Amniotic stem cell (primary cell): ENCODE measurements around the gene BCL11B.

Experiments
- DNase-seq: peaks from one replicate; lab custom pipeline; 2025; lab: John Stamatoyannopoulos, UW

BCL11B gene

DNA sequence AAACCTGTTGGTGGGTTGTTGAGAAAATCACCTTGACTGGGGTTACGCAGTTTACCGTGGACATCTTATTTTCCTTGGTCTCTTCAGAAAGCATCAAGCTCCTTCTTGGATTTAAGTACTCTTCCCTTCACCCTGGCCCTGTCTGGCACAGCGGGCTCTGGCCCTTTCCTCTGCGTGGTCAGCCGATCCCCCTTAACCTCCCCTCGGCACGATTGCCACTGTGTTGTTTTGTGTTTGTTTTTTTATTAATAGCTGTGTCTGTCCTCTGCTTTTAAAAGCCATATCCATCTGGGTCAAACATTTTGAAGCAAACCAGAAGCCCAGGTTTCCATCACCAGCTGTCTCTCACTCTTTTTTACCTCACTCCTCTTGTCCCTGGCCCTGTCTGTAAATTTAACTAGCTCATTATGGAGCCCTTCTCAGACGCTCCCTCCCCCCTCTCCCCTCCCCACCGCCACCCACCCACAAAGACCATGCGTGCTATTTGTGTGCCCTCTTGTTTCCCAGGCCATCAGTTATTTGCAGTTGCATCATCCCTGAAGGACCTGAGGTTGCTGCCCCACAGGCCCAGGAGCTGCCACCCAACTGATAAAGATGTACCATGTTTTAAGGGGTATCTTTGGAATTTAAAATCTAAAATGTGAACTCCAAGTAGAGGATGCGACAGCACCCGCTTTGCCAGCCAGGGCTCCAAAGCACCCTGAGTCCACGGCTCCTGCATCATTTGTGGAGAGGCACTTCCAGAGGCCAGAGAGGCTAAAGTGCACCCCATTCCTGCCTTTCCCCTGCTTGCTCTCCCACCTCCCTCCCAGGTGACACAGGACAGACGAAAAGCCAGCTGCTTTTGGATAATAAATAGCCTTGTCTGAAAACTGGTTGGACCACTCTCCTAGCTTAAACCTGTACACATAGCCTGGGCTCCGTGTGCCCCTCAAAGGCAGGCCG, 3.9 kb downstream of the BCL11B start:
- no peak for DNase-seq

DNA sequence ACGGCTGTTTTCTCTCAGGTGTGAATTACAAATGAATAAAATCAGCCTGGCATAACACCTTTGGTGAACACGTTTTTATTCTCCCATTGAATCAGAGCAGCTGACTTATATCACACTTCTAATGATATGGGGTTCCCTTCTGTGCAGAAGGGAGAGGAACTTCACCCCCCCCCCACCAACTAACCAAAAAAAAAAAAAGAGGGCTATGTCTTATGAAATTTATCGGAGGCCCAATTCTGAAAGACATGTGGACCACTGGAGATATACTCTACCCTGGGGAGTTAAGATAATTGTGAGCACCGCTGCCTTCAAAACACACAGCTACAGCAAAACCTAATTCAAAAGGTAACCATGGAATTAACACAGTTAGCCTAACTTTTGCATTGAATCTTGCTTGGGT, 4.6 kb downstream of the BCL11B start:
- no peak for DNase-seq

DNA sequence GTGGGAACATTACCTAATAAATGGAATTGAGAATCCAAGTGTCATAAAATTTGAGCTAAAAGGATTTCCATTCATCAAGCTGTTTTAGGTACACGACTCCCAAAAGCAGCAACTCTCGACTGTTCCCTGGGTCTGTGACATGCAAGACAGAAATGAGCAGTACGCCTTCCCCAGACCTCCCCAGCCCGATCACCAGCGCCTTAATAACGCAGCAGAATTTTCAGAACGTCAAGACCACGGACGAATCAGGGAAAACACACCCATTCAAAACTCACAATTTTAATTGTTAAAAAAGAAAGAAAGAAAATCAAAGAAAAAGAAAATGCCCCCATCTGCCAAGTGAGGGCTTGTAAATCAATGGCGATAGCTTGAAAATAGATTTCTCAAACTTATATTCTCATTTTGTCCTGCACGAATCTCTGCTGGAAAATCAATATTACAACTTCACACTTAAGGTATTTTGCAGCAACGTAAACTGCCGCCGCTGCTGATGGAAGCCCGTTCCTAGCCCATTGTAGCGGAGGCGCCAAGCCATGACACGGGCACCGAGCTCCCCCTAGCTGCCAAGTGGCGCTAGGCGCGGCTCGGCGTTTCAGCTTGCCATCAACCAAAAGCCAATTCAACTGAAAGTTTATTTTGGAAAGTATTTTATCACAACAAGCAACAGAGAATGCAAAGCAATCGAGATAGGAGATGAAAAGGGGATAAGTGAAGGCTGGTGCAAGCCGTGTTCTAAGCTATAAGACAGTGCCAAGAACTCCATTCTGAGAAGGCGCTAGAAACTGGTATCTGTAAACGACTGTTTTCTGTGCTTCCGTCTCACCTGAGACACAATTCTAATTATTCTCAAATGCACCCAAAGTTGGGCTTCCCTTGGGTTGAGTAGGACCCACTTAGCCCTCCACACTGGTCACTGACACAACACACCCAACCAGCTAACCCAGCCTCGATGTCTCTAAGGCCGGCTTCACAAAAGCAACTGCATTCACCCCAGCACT, 5.5 kb downstream of the BCL11B start:
- DNase-seq: peak; percentile 53

DNA sequence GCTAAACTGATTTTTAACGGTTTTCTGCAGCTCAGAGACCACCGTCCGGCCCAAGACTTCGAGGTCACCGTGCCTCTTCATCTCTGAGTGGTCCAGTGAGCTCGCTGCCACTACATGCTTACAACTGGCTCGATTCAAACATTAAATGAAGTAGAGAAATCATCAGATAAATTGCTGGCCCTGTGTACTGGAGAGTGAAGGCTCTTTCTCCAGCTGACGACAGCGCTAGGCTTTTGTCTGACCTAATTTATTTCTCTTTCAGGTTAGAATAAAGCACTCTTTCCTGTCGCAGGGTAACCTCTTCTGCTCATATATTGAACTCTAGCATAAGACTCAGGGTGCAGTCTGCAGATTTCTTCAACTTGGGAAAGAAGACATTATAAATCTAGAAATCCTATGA, 6.4 kb downstream of the BCL11B start:
- no peak for DNase-seq

DNA sequence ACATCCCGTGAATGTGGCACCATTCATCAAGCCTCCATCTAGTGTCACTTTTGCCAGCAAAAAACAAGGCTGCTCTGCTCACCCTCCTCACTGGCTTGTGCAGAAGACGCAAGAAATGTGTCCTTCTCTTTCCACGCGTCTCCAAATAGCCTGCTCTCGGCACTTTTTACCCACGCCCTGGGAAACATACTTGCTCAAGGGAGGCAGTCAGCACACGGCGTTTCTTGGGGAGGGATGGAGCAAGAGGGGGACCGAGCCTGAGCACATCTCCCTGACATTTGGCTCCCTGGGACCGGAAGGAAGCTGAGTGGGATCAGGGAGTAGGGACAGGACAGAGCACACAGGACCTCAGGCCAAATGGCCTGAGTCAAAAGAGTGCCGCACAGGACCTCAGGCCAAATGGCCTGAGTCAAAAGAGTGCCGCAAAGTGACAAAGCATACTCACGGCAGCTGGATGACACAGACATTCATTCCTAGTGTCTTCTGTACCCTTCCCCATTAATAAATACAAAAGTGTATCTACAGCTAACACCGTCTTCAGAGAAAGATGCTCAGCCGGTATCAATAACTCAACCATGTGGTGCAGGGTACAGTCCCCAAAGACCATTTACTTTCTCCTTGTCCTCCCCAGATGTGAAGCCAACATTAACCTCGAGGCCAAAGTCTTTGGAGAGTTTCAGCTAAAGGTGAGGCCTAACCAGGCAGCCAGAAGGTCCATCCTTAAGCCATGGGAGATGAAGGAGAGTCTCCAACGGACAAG, 7.1 kb downstream of the BCL11B start:
- DNase-seq: no peak

DNA sequence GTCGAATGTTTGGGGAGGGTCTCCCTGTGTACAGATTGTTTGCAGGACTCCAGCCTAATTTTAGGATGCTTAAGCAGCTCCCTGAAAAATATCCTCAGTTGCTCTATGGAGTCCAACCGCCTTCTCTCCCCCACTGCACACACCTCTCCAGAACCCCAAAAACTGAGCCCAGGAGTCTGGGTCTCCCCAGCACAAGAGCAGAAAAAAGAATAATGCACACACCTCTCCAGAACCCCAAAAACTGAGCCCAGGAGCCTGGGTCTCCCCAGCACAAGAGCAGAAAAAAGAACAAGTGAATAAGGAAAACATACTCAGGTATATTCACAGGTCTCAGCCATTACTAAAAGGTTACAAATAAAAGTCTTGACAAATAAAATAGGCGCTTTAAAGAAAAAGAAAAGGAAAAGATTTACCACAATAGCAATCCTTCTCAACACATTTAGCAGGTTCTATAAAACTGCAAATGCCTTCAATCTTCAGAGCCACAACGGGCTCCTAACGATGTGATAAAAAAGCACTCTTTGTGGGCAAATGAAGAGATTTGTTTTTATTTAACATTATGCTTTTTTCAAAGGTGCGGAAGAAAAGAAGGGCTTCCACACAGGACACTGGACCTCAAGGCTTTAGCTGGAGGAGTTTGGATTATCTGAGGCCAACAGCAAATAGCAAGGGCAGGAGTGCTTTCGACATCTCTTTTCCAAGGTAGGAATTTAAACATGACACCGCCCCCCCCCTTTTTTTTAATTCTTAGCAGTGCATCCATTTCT, 8.2 kb downstream of the BCL11B start:
- DNase-seq: no peak

DNA sequence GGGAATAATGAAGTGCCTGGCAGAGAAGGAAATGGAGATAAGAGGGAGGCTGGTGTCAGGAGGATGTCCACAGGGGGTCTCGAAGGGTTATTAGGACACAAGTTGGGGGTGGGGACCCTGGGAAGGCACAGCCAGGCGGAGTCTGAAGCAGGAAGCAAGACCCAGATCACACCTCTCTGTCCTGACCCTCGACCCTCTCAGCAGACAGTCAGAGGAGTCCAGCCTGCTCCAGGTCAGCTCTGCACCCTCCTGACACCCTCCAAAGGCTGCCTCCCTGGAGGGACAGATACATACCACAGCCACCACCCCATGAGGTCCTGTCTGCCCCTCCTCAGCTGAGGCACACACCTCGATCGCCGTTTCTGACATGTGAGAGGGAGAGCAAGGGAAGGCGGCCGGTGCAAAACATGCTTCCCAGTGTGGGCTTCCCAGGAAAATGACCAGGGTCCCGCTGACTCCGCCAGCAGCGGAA, 9.0 kb downstream of the BCL11B start:
- DNase-seq: no peak

DNA sequence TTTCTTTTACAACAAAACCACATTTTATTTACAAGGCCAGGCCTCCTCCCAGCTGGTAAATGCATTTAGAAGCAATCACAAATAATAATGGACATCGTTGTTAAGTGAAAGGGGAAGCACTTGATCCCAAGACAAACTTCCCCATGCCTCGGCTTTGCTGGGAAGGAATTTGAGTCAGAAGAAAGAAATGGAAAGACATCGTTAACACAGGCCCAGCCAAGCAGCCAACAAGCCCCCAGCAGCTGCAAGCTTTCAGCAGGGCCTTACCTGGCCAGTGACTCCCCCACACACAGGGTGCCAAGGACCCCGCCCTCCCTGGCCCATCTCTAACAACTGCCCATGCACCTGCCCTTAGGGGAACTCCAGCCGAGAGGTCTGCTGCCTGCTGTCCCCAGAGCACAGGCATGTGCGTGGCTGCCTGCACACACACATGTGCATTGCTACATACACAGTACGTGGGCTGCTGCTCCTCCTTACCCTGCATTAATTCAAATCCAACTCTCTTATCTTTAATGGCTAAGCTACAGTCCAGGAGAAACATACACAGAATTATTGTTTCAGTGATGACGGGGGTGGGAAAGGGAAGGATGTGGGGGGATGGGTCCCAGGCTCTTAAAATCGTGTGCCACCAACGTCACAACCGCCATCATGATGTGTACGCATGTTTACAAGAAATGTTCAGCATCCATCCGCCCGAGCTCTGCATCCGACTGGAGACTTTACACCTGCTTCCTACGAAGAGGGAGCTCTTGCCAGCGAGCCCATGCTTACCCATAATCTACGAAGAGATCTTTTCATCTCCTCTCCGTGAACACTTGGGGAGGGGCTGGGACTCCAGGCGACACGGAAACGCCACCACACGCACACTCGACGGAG, 9.8 kb downstream of the BCL11B start:
- DNase-seq: no peak

DNA sequence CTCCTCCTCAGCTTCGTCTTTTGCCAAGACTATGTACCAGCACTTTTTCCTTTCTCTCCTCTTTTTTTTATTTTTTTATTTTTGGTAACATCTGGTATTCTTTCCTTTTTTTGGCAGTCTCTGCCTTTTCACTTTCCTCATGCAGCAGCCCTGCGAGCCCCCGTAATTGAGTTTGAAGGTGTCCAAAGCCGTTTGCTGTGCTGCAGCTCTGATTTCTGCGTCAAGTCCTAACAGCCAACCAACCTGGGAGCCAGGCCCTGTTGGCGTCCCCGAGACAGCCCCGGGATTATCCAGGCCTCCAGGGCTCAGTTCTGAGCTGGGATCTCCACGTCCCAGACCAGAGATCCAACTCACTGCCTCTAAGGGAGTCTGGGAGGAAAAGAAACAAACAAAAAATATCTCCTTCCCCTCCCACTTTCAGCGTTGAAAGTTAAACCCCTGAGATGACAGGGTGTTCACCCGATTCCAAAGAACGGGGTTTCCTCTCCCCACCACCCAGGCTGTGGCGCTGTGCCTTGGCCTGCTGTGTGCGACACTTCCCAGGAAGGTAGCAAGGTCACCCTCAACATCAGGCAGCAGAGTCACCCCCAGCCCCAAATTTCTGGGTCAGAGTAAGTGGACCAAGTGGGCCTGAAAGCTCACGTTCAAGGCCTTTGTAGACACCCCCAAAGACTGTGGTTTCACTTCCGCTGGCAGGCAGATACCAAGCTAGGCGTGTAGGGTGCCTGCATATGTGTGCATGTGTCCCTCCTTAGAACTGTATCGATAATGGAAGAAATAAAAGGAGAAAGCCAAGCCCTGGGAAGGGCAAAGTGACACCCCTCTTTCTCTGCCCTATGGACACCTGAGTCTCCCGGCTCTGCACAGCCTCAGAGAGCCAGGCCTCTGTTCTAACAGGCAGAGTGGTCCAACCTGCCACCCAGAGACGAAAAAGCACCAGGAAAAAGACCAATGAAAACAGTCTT, 11.1 kb downstream of the BCL11B start:
- DNase-seq: no peak

DNA sequence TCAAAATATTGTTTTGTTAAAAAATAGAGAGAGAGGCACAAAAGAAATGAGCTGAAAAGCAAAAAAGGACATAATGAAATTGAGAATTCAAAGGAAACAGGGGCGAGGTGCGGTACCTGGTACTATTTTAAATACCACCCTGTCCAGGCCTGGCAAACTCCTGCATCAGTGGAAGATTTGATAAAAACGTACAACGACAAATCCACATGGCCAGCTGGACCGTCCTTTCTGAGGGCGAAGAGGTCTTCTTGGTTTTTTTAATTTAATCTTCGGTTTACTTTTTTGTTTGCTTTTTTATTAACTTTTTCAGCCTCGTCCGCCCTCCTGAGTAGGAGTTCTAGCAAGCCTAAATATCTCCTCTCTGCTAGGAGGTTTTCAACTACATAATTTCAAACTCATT, 11.9 kb downstream of the BCL11B start:
- DNase-seq: no peak

DNA sequence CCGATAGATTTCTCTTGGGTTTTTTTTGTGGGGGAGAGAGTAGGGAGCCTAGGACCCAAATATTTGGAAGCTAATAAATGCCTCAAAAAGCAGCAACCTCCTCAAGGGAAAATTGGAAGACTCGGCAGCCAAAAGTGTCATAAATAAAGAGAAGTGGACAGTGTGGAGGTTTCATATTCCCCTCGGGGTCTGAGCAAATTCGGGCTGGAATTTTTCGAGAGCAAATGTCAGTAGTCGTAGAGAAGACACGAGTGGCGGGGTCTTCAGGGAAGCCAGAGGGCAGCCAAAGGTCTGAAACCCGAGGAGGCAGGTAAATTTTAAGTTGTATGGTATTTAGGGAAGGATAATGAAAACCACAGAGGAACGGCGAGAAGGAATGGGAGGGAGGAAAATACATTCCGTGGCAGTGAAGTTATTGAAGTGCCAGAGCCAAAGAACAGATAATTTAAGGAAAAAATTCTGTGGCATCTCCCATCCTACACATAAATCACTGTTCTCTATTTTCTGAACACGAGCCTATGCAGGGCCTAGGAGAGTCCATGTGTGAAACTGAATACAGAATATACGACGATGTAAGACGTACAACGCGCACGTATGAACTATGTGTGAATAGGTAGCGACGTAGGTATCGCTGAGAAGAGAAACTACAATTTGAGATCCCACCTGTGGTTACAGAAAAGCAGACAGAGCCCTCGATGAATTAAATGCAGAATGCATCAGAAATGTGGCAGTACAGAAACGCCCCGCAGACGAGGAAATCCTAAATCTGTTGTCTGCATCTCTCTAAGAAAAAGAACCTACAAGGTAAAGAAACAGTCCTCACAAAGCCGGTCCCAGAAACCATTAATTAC, 12.9 kb downstream of the BCL11B start:
- DNase-seq: no peak

DNA sequence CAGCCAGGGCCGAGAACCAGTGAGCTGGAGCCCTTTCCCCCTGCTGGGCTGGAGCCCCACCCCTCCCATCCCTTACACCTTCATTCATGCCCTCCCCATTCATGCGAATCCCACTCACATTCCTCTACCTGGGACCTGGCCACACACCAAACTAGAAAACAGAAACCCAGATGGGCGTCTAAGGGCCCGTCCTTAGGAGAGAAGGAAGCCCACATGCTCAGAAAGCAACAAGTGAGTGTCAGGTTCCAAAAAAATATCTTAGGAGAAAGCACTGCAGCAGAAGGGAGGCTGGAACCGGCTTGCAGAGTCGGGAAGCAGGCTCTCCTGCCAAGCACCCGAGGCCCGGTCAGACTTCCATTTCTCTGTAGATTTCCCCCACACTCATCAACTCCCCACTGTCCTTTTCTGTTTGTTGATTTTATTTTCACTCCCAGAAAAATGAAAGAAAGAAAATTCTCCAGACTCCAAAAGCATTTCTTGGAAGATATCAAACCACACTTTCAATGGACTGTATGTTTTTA, 13.6 kb downstream of the BCL11B start:
- DNase-seq: no peak

DNA sequence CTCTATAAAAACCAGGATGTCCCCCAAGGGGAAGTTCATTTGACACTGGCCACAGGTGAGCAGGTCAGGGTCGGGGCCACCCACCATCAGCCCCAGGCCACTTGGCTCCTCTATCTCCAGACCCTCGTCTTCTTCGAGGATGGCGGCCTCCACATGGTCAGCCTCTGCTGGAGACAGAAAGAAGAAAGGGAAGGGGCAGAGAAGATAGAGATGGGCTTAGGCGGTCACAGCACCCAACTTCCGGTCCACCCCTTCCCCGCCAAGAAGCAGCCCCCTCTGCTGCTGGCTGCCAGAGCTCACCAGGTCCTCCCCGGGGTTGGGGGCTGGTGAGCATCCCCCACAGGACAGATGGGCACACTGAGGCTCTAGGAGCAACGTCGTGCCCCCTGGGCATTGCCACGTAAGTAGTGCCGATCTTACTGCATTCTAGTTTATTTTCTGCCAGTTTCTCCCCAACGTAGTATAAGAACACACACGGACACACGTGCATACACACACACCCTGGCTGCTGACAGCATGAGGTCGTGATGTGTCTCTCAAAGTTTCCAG, 14.2 kb downstream of the BCL11B start:
- DNase-seq: no peak

DNA sequence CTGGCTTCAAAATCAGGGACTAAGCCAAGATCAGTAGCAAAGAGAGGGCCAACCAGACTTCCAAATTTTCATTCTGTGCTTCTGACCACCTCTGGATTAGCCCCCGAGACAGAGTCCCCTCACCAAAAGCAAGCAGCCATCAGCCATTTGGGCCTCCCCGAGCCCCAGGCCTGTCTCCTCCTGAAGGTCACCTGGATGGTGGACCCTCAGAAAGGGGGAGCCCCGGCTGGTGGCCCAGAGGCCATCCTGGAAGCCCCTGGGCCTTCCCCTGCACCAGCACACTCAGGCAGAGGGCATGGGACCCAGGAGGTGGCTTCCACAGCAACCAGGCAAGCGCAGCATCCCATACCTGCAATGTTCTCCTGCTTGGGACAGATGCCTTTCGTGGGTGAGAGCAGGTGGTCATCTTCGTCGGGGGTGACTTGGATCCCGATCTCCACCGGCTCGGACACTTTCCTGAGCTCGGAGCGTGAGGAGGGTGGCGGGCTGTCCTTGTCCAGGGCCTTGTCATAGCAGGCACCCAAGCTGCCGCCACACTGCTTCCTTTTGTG, 14.8 kb downstream of the BCL11B start:
- DNase-seq: no peak

DNA sequence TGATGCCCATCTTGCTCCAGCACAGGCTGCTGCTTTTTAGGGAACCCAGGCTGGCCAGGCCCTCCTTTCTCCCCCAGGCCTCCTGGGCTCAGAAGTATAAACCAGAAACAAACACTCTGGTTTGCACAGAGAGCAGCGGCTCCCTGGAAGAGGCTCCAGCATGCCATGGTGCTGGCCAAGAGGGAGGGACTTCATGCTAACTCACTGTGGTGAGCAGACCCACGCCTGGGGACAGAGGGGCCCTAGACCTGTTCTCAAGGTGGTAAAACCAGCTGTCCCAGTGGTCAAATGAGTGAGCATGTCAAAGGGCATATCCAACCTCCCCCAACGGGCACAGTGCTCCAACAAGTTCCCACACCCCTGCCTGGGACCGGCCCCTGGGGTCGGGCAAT, 15.5 kb downstream of the BCL11B start:
- no peak for DNase-seq

DNA sequence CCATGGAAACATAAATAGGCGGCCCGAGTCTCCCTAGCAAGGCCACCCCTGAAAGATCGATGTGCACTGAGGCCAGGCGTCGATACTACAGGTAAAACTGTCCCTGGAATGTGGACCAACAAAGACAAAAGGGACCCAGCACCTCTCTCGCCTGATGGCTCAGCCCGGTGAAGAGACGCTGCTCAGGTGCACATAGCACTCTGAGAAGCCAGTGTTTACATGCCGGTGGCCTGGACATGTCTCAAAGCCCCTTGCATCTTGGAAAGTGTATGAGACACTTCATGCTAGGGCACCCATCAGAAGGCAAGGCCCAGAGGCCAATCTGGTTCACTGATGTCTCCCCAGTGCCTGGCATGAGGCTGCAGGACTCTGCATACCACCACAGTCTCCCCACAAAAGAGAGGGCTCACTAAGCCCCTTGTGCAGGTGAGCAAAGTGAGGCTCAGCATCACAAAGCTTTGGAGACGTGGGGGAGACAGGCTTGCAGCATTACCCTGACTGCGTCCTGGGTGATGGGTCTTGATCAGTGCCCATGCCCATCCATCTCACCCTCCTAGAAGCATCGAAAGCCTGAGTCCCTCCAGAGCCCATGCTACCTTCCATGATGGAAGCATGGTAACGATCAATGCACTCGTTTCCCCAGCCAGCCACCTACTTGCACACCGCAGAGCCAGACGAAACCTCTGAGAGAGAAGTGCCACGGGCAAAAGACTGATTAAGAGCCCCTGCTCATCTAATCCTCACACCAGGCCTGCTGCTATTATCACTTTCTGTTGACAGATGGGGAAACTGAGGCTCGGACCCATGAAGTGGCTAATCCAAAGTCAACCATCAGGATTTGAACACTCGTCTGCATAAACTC, 16.1 kb downstream of the BCL11B start:
- no peak for DNase-seq
